ENCODE results near the gene STK39. TPM values are rescaled to one million over a fixed set of nuclear protein-coding genes. Genes with fewer than 3 reads are reported as not detected.

STK39 gene
- total RNA-seq, 1 donor from 2014 or later = 26.2 TPM

DNA sequence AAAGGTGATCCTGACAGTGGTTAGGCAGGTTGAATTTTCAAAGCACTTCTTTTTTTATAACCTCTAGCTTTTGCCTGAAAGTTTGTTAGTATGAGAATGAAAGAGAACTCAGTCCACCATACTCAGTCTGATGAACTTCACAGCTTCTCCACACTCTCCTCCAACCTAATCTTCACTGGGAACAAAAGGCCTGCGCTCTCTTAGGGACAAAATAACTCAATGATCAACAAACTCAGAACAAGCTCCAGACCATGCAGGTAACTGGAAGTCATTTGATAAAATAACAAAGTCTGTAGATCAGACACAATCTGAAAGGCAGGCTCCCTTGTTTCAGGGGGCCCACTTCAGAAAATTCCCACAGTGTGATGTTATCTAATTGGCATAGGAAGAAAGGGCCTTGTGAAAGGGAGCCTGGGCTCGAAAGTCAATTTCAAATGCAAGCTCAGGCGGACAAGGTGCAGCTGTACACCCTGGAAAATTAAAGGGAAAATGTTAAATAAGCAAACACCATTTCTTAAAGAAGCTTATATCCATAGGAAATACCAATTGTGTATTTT lies 142.2 kb downstream of the STK39 start:
- Mint-ChIP-seq H3K27me3 (no peaks in the 10 kb centered on the region), H3K4me1 (ENCODE audit: unreplicated experiment) (peaks cover 7% of the 10 kb centered on the region), H3K4me3 (no peak overlapping the region), H3K9me3 (peaks cover 6% of the 10 kb centered on the region), H3K36me3 (peaks cover 24% of the 10 kb centered on the region), H3K27ac (peak overlapping the region; percentile 2)
- DNase-seq (ENCODE audit: extremely low spot score, unreplicated experiment) = no peak
- TF ChIP-seq, protein P1, sequence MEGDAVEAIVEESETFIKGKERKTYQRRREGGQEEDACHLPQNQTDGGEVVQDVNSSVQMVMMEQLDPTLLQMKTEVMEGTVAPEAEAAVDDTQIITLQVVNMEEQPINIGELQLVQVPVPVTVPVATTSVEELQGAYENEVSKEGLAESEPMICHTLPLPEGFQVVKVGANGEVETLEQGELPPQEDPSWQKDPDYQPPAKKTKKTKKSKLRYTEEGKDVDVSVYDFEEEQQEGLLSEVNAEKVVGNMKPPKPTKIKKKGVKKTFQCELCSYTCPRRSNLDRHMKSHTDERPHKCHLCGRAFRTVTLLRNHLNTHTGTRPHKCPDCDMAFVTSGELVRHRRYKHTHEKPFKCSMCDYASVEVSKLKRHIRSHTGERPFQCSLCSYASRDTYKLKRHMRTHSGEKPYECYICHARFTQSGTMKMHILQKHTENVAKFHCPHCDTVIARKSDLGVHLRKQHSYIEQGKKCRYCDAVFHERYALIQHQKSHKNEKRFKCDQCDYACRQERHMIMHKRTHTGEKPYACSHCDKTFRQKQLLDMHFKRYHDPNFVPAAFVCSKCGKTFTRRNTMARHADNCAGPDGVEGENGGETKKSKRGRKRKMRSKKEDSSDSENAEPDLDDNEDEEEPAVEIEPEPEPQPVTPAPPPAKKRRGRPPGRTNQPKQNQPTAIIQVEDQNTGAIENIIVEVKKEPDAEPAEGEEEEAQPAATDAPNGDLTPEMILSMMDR (conservative IDR thresholded peaks at IDR 0.05) = no peak

GRCh38 chr2:168097431-168097830 lies 150.0 kb downstream of the STK39 start:
- Mint-ChIP-seq H3K4me3 (no peak overlapping the region), H3K4me1 (ENCODE audit: unreplicated experiment) (no peaks in the 10 kb centered on the region), H3K9me3 (no peaks in the 10 kb centered on the region), H3K27me3 (no peaks in the 10 kb centered on the region), H3K27ac (no peak overlapping the region), H3K36me3 (peaks cover 23% of the 10 kb centered on the region)
- TF ChIP-seq, protein P1 (conservative IDR thresholded peaks at IDR 0.05) = no peak
- DNase-seq (ENCODE audit: extremely low spot score, unreplicated experiment) = no peak

DNA sequence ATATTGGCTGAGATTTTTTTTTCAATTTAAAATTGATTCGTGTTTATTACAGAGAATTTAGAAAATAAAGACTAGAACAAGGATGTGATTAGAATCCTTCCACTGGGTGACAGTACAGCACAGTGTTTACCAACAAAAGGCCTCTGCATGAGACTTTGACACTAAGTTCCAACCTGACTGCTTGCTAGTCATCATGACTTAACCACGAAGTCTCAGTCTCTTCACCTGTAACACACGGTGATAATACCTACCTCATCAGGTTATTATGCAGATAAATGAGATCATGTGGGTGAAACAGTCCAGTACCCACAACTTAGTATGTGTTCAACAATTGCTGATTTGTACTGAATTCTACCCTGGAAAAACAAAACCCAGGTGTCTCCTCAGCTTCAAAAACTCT lies 151.2 kb downstream of the STK39 start:
- no peak for DNase-seq (ENCODE audit: extremely low spot score, unreplicated experiment)
- Mint-ChIP-seq H3K27me3 (no peaks in the 10 kb centered on the region), H3K27ac (no peak overlapping the region), H3K4me3 (no peak overlapping the region), H3K9me3 (no peaks in the 10 kb centered on the region), H3K4me1 (ENCODE audit: unreplicated experiment) (no peaks in the 10 kb centered on the region), H3K36me3 (peaks cover 18% of the 10 kb centered on the region)
- TF ChIP-seq, protein P1 (conservative IDR thresholded peaks at IDR 0.05) = no peak

- Mint-ChIP-seq H3K4me1 (ENCODE audit: unreplicated experiment) (no peaks in the 10 kb centered on the region), H3K27me3 (no peaks in the 10 kb centered on the region), H3K36me3 (peaks cover 8% of the 10 kb centered on the region), H3K4me3 (no peak overlapping the region), H3K9me3 (no peaks in the 10 kb centered on the region), H3K27ac (no peak overlapping the region)
- DNase-seq (ENCODE audit: extremely low spot score, unreplicated experiment) = no peak
- TF ChIP-seq, protein P1 (conservative IDR thresholded peaks at IDR 0.05) = no peak
Observed at GRCh38 chr2:168091986-168092385, 155.4 kb downstream of the STK39 start.

- no peaks in the 10 kb centered on the region for H3K9me3 Mint-ChIP-seq
- no peaks in the 10 kb centered on the region for H3K27me3 Mint-ChIP-seq
- H3K27ac Mint-ChIP-seq = no peak overlapping the region
- H3K4me1 Mint-ChIP-seq (ENCODE audit: unreplicated experiment) = no peaks in the 10 kb centered on the region
- TF ChIP-seq, protein P1 (conservative IDR thresholded peaks at IDR 0.05) = no peak
- H3K36me3 Mint-ChIP-seq = peaks cover 5% of the 10 kb centered on the region
- H3K4me3 Mint-ChIP-seq = no peak overlapping the region
- no peak for DNase-seq (ENCODE audit: extremely low spot score, unreplicated experiment)
Observed at GRCh38 chr2:168090366-168091135, 156.8 kb downstream of the STK39 start.
